H9 (cell line): ENCODE data around the gene C10orf143. TPM values are rescaled to one million over a fixed set of nuclear protein-coding genes. Genes with fewer than 3 reads are reported as not detected.

Experiments
- DNase-seq: peaks from one replicate; pipeline ENCODE4 v3.0.0-alpha.2; 2017
- H2AFZ ChIP-seq: one replicate; pipeline ENCODE4 v1.6.1; 2013; ENCODE audit warnings: mild to moderate bottlenecking, low read length, control low read depth, moderate library complexity
- H2AK5ac ChIP-seq: 2 replicates; pipeline ENCODE4 v1.6.1; 2013; ENCODE audit warnings: low read length, control low read depth, mixed read lengths; ENCODE audit not compliant: insufficient read length
- H2BK120ac ChIP-seq: one replicate; pipeline ENCODE4 v1.6.1; 2013; ENCODE audit warnings: low read depth, mild to moderate bottlenecking, low read length, control low read depth, inconsistent platforms; ENCODE audit not compliant: poor library complexity, severe bottlenecking
- H2BK12ac ChIP-seq: 2 replicates; pipeline ENCODE4 v1.6.1; 2013; ENCODE audit warnings: low read length, control low read depth, mixed read lengths, low read depth; ENCODE audit not compliant: insufficient read length
- H2BK15ac ChIP-seq: 2 replicates; pipeline ENCODE4 v1.6.1; 2013; ENCODE audit warnings: low read depth, low read length, control low read depth
- H2BK20ac ChIP-seq: one replicate; pipeline ENCODE4 v1.6.1; 2013; ENCODE audit warnings: low read depth, mild to moderate bottlenecking, low read length, control low read depth, inconsistent platforms; ENCODE audit not compliant: poor library complexity, severe bottlenecking
- H2BK5ac ChIP-seq: 2 replicates; pipeline ENCODE4 v1.6.1; 2013; ENCODE audit warnings: low read length, control low read depth, mixed read lengths; ENCODE audit not compliant: insufficient read length
- H3K14ac ChIP-seq: 2 replicates; pipeline ENCODE4 v1.6.1; 2013; ENCODE audit warnings: low read length, control low read depth; ENCODE audit not compliant: insufficient read depth
- H3K18ac ChIP-seq: 2 replicates; pipeline ENCODE4 v1.6.1; 2013; ENCODE audit warnings: low read depth, mild to moderate bottlenecking, mixed read lengths, low read length, control low read depth; ENCODE audit not compliant: insufficient read length
- H3K23ac ChIP-seq: 2 replicates; pipeline ENCODE4 v1.6.1; 2013; ENCODE audit warnings: low read length, control low read depth, mixed read lengths, low read depth; ENCODE audit not compliant: insufficient read length
- H3K23me2 ChIP-seq: 2 replicates; pipeline ENCODE4 v1.6.1; 2013; ENCODE audit warnings: low read depth, mild to moderate bottlenecking, mixed read lengths, low read length, control low read depth; ENCODE audit not compliant: insufficient read length, poor library complexity, severe bottlenecking
- H3K27ac ChIP-seq: 2 replicates; pipeline ENCODE4 v1.5.1; 2013; ENCODE audit warnings: low read length, control low read depth, mixed read lengths, low read depth; ENCODE audit not compliant: insufficient read length
- H3K27me3 ChIP-seq: 2 replicates; pipeline ENCODE4 v1.6.1; 2013; ENCODE audit warnings: low read length, control low read depth, inconsistent platforms; ENCODE audit not compliant: insufficient read depth
- H3K4ac ChIP-seq: 2 replicates; pipeline ENCODE4 v1.6.1; 2013; ENCODE audit warnings: low read depth, mild to moderate bottlenecking, control low read depth, inconsistent platforms, low read length, moderate library complexity
- H3K4me1 ChIP-seq: 2 replicates; pipeline ENCODE4 v1.6.1; 2013; ENCODE audit warnings: low read length, control low read depth, inconsistent platforms; ENCODE audit not compliant: insufficient read depth
- H3K4me2 ChIP-seq: 2 replicates; pipeline ENCODE4 v1.6.1; 2013; ENCODE audit warnings: low read length, control low read depth, mixed read lengths; ENCODE audit not compliant: insufficient read length, insufficient read depth
- H3K56ac ChIP-seq: 2 replicates; pipeline ENCODE4 v1.6.1; 2013; ENCODE audit warnings: low read depth, mild to moderate bottlenecking, mixed read lengths, low read length, control low read depth; ENCODE audit not compliant: insufficient read length
- H3K79me1 ChIP-seq: 2 replicates; pipeline ENCODE4 v1.6.1; 2013; ENCODE audit warnings: low read depth, mild to moderate bottlenecking, moderate library complexity, low read length, control low read depth, inconsistent platforms; ENCODE audit not compliant: insufficient read depth, poor library complexity, severe bottlenecking
- H3K79me2 ChIP-seq: 2 replicates; pipeline ENCODE4 v1.6.1; 2013; ENCODE audit warnings: low read length, control low read depth, inconsistent platforms; ENCODE audit not compliant: insufficient read depth
- H3K9ac ChIP-seq: 2 replicates; pipeline ENCODE4 v1.6.1; 2013; ENCODE audit warnings: low read length, control low read depth, mixed read lengths; ENCODE audit not compliant: insufficient read length; ENCODE audit errors: extremely low read depth
- H3K9me3 ChIP-seq: one replicate; pipeline ENCODE4 v1.6.1; 2013; ENCODE audit warnings: low read depth, low read length, inconsistent platforms; ENCODE audit not compliant: control insufficient read depth
- H3T11ph ChIP-seq: one replicate; pipeline ENCODE4 v1.6.1; 2013; ENCODE audit warnings: mild to moderate bottlenecking, low read length, control low read depth, inconsistent platforms
- H4K20me1 ChIP-seq: one replicate; pipeline ENCODE4 v1.6.1; 2013; ENCODE audit not compliant: control insufficient read depth, insufficient read length, insufficient read depth
- H4K5ac ChIP-seq: 2 replicates; pipeline ENCODE4 v1.6.1; 2013; ENCODE audit warnings: low read depth, mild to moderate bottlenecking, mixed read lengths, low read length, control low read depth; ENCODE audit not compliant: insufficient read length
- H4K8ac ChIP-seq: replicated peaks from 2 replicates; pipeline ENCODE4 v1.6.1; 2013; ENCODE audit warnings: low read length, control low read depth, mixed read lengths, low read depth; ENCODE audit not compliant: insufficient read length
- H4K91ac ChIP-seq: 2 replicates; pipeline ENCODE4 v1.6.1; 2013; ENCODE audit warnings: low read depth, mild to moderate bottlenecking, moderate library complexity, mixed read lengths, low read length, control low read depth; ENCODE audit not compliant: insufficient read length
- H3K27ac Mint-ChIP-seq, 3 experiments: 2 replicates in 2 of 3; 3 replicates in 1 of 3; pipeline ENCODE4 v1.8.0; 2020 to 2021; ENCODE audit warnings: mixed read lengths in 3 of 3, mild to moderate bottlenecking in 1 of 3, moderate library complexity in 1 of 3
- H3K27me3 Mint-ChIP-seq: 2 replicates; pipeline ENCODE4 v1.8.0; 2021; ENCODE audit warnings: low read depth, mild to moderate bottlenecking, moderate library complexity, mixed read lengths
- H3K36me3 Mint-ChIP-seq, 3 experiments: 2 replicates in 2 of 3; 3 replicates in 1 of 3; pipeline ENCODE4 v1.8.0; 2020 to 2021; ENCODE audit warnings: low read depth in 3 of 3, mixed read lengths in 3 of 3; ENCODE audit not compliant: insufficient read depth in 1 of 3
- H3K4me1 Mint-ChIP-seq, 2 experiments: 2 replicates each; pipeline ENCODE4 v1.8.0; 2020; ENCODE audit warnings: mixed read lengths in 2 of 2
- H3K4me3 Mint-ChIP-seq, 2 experiments: 2 replicates in 1 of 2; 3 replicates in 1 of 2; pipeline ENCODE4 v1.8.0; 2020 to 2021; ENCODE audit warnings: mild to moderate bottlenecking in 2 of 2, mixed read lengths in 2 of 2, moderate library complexity in 1 of 2
- H3K9me3 Mint-ChIP-seq, 2 experiments: 2 replicates in 1 of 2; 3 replicates in 1 of 2; pipeline ENCODE4 v1.8.0; 2020; ENCODE audit warnings: mild to moderate bottlenecking in 2 of 2, mixed read lengths in 2 of 2, moderate library complexity in 1 of 2
- WGBS: extraction: QIAGEN DNeasy Blood & Tissue Kit; methylation state at CpG from one replicate; pipeline ENCODE4 v1.1.7; 2013; ENCODE audit warnings: missing lambda C conversion rate, low lambda C conversion rate, mixed read lengths; ENCODE audit not compliant: insufficient read length; ENCODE audit errors: extremely low coverage; 5-methylcytosine and 5-hydroxymethylcytosine counted together
- total RNA-seq: library from RNA; stranded (reverse); gene quantifications from 2 replicates; pipeline ENCODE4 v1.2.1, GENCODE V29; 2021
- TF ChIP-seq, protein P1 (sequence below): fragments of 200-600 bp; sonication (generic); conservative IDR thresholded peaks from 3 replicates; pipeline ENCODE4 v1.8.0; 2021; ENCODE audit warnings: antibody characterized with exemption, mild to moderate bottlenecking

Gene C10orf143
- total RNA-seq, 1 experiment from 2014 or later, result 0.94 TPM

DNA sequence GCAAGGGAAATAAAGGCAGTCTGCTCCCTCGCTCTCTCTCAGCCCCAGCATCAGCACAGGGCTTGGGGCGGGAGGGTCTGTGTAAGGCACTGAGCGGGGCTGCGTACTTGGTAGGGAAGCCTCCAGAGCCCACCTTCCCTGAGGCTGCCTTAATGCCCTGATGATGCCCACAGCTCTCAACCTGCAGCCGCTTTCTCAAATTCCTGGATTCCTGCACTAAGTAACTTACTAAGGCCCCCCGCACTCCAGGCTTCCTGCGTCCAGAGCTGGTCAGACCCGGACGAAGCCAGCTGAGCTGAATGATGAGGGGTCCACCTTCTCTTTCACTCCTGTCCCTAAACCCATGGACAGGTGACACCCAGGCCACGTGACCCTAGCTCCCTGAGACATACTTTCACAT lies 63.3 kb downstream of the C10orf143 start:
- Histone ChIP-seq H3K27ac (no peak overlapping the region), H3K18ac (no peak overlapping the region), H3K23me2 (no peaks in the 10 kb centered on the region), H3T11ph (no peak overlapping the region), H3K4me2 (no peak overlapping the region), H4K5ac (no peak overlapping the region), H2AFZ (no peak overlapping the region), H2BK20ac (no peak overlapping the region), H3K23ac (no peak overlapping the region), H2BK5ac (no peak overlapping the region), H2BK120ac (no peak overlapping the region), H3K79me1 (no peaks in the 10 kb centered on the region), H3K9ac (no peak overlapping the region), H4K8ac (no peak overlapping the region), H2BK15ac (no peak overlapping the region), H3K79me2 (no peaks in the 10 kb centered on the region), H2AK5ac (no peak overlapping the region), H3K4me1 (no peaks in the 10 kb centered on the region; the same call in 1 of the 2 replicates), H2BK12ac (no peak overlapping the region), H3K56ac (no peak overlapping the region), H4K20me1 (no peaks in the 10 kb centered on the region), H4K91ac (no peak overlapping the region), H3K9me3 (no peaks in the 10 kb centered on the region), H3K14ac (no peak overlapping the region), H3K4ac (no peak overlapping the region), H3K27me3 (no peaks in the 10 kb centered on the region)
- WGBS, result no CpG with 5 or more reads among the region's 10 CpGs
- Mint-ChIP-seq H3K4me3 (no peak overlapping the region), H3K9me3 (no peaks in the 10 kb centered on the region), H3K4me1 (peaks cover 13 to 26% of the 10 kb centered on the region in 2 experiments), H3K27me3 (peaks cover 17% of the 10 kb centered on the region), H3K27ac (no peak overlapping the region; a peak in 1 of 7 replicates), H3K36me3 (no peaks in the 10 kb centered on the region)
- TF ChIP-seq, protein P1, sequence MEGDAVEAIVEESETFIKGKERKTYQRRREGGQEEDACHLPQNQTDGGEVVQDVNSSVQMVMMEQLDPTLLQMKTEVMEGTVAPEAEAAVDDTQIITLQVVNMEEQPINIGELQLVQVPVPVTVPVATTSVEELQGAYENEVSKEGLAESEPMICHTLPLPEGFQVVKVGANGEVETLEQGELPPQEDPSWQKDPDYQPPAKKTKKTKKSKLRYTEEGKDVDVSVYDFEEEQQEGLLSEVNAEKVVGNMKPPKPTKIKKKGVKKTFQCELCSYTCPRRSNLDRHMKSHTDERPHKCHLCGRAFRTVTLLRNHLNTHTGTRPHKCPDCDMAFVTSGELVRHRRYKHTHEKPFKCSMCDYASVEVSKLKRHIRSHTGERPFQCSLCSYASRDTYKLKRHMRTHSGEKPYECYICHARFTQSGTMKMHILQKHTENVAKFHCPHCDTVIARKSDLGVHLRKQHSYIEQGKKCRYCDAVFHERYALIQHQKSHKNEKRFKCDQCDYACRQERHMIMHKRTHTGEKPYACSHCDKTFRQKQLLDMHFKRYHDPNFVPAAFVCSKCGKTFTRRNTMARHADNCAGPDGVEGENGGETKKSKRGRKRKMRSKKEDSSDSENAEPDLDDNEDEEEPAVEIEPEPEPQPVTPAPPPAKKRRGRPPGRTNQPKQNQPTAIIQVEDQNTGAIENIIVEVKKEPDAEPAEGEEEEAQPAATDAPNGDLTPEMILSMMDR, result no peak
- DNase-seq, result no peak
